Neural crest cell (in vitro differentiated cells): ENCODE results near the gene STK11. TPM values are rescaled to one million over a fixed set of nuclear protein-coding genes. Genes with fewer than 3 reads are reported as not detected.

ENCODE experiments used
- DNase-seq: peaks from one replicate; pipeline ENCODE4 v3.0.0; 2021; ENCODE audit warnings: low read depth, mixed read lengths, low spot score
- H3K27ac Mint-ChIP-seq: one replicate; pipeline ENCODE4 v1.8.0; 2021; ENCODE audit warnings: mild to moderate bottlenecking, mixed read lengths; ENCODE audit not compliant: unreplicated experiment
- H3K27me3 Mint-ChIP-seq: 2 replicates; pipeline ENCODE4 v1.8.0; 2021; ENCODE audit warnings: low read depth, mild to moderate bottlenecking, mixed read lengths
- H3K36me3 Mint-ChIP-seq: 2 replicates; pipeline ENCODE4 v1.8.0; 2021; ENCODE audit warnings: low read depth, mild to moderate bottlenecking, mixed read lengths
- H3K4me1 Mint-ChIP-seq: 2 replicates; pipeline ENCODE4 v1.8.0; 2021; ENCODE audit warnings: mixed read lengths
- H3K4me3 Mint-ChIP-seq: one replicate; pipeline ENCODE4 v1.8.0; 2021; ENCODE audit warnings: mild to moderate bottlenecking, mixed read lengths
- H3K9me3 Mint-ChIP-seq: 2 replicates; pipeline ENCODE4 v1.8.0; 2021; ENCODE audit warnings: mixed read lengths
- CTCF ChIP-seq: fragments of 200-600 bp; sonication (generic); conservative IDR thresholded peaks from 2 replicates; pipeline ENCODE4 v1.5.0; 2021; ENCODE audit warnings: antibody characterized with exemption, mild to moderate bottlenecking
- total RNA-seq: library from RNA; stranded (reverse); gene quantifications from 2 replicates; pipeline ENCODE4 v1.2.1, GENCODE V29; 2021

Gene STK11
- total RNA-seq, 1 donor from 2014 or later, result 60.2 TPM

- H3K4me3 Mint-ChIP-seq, result no peak overlapping the region
- no peak overlapping the region for H3K27ac Mint-ChIP-seq
- H3K36me3 Mint-ChIP-seq, result no peaks in the 10 kb centered on the region
- no peaks in the 10 kb centered on the region for H3K27me3 Mint-ChIP-seq
- peaks cover 3% of the 10 kb centered on the region for H3K4me1 Mint-ChIP-seq
- DNase-seq, result peak; percentile 61
- TF ChIP-seq CTCF, result peak; percentile 69
- no peaks in the 10 kb centered on the region for H3K9me3 Mint-ChIP-seq
Measured at GRCh38 chr19:1220976-1221903, 15.7 kb downstream of the STK11 start.

GRCh38 chr19:1221904-1222255 lies 16.3 kb downstream of the STK11 start:
- no peak overlapping the region for H3K27ac Mint-ChIP-seq
- TF ChIP-seq CTCF, result no peak
- peaks cover 3% of the 10 kb centered on the region for H3K4me1 Mint-ChIP-seq
- no peaks in the 10 kb centered on the region for H3K36me3 Mint-ChIP-seq
- no peak for DNase-seq
- H3K4me3 Mint-ChIP-seq, result no peak overlapping the region
- H3K9me3 Mint-ChIP-seq, result no peaks in the 10 kb centered on the region
- H3K27me3 Mint-ChIP-seq, result no peaks in the 10 kb centered on the region

- Mint-ChIP-seq H3K27me3 (no peaks in the 10 kb centered on the region), H3K9me3 (no peaks in the 10 kb centered on the region), H3K27ac (no peak overlapping the region), H3K4me3 (no peak overlapping the region), H3K36me3 (no peaks in the 10 kb centered on the region), H3K4me1 (peaks cover 3% of the 10 kb centered on the region)
- TF ChIP-seq CTCF, result no peak
- DNase-seq, result no peak
Measured at GRCh38 chr19:1222394-1222793, 16.8 kb downstream of the STK11 start.

GRCh38 chr19:1223018-1223855 lies 17.7 kb downstream of the STK11 start:
- no peak for DNase-seq
- H3K36me3 Mint-ChIP-seq, result no peaks in the 10 kb centered on the region
- H3K27ac Mint-ChIP-seq, result no peak overlapping the region
- H3K27me3 Mint-ChIP-seq, result no peaks in the 10 kb centered on the region
- H3K9me3 Mint-ChIP-seq, result no peaks in the 10 kb centered on the region
- H3K4me3 Mint-ChIP-seq, result no peak overlapping the region
- H3K4me1 Mint-ChIP-seq, result peaks cover under 1% of the 10 kb centered on the region
- peak; percentile 57 for TF ChIP-seq CTCF

- no peaks in the 10 kb centered on the region for H3K36me3 Mint-ChIP-seq
- H3K27ac Mint-ChIP-seq, result no peak overlapping the region
- H3K4me1 Mint-ChIP-seq, result no peaks in the 10 kb centered on the region
- H3K9me3 Mint-ChIP-seq, result no peaks in the 10 kb centered on the region
- H3K4me3 Mint-ChIP-seq, result no peak overlapping the region
- no peak for DNase-seq
- no peak for TF ChIP-seq CTCF
- no peaks in the 10 kb centered on the region for H3K27me3 Mint-ChIP-seq
Measured at GRCh38 chr19:1224047-1224825, 18.7 kb downstream of the STK11 start.
